Muscle layer of colon (tissue), 2 donors: ENCODE data around the gene OGA.

Experiments used
- H3K27ac ChIP-seq: one replicate; pipeline ENCODE4 v1.7.0; 2013; ENCODE audit warnings: low read depth, mild to moderate bottlenecking, low read length, moderate library complexity
- H3K27me3 ChIP-seq, 2 donors: one replicate each; pipeline ENCODE4 v1.7.0; 2013; ENCODE audit warnings: low read length in 2 of 2, mild to moderate bottlenecking in 2 of 2; ENCODE audit not compliant: insufficient read depth in 2 of 2, control insufficient read depth in 1 of 2
- H3K36me3 ChIP-seq: one replicate; pipeline ENCODE4 v1.7.0; 2013; ENCODE audit warnings: mild to moderate bottlenecking, low read length; ENCODE audit not compliant: insufficient read depth
- H3K4me1 ChIP-seq: one replicate; pipeline ENCODE4 v1.7.0; 2013; ENCODE audit warnings: mild to moderate bottlenecking, low read length; ENCODE audit not compliant: insufficient read depth
- H3K4me3 ChIP-seq, 2 donors: one replicate each; pipeline ENCODE4 v1.7.0; 2013; ENCODE audit warnings: low read length in 2 of 2, low read depth in 1 of 2, mild to moderate bottlenecking in 1 of 2, moderate library complexity in 1 of 2
- H3K9ac ChIP-seq: one replicate; pipeline ENCODE4 v1.7.0; 2013; ENCODE audit warnings: low read length
- H3K9me3 ChIP-seq: one replicate; pipeline ENCODE4 v1.7.0; 2013; ENCODE audit warnings: mild to moderate bottlenecking, low read length
- donor health status: abdominal sarcoma.
- donor health status: Adenocarcinoma of cecum.

The OGA gene

DNA sequence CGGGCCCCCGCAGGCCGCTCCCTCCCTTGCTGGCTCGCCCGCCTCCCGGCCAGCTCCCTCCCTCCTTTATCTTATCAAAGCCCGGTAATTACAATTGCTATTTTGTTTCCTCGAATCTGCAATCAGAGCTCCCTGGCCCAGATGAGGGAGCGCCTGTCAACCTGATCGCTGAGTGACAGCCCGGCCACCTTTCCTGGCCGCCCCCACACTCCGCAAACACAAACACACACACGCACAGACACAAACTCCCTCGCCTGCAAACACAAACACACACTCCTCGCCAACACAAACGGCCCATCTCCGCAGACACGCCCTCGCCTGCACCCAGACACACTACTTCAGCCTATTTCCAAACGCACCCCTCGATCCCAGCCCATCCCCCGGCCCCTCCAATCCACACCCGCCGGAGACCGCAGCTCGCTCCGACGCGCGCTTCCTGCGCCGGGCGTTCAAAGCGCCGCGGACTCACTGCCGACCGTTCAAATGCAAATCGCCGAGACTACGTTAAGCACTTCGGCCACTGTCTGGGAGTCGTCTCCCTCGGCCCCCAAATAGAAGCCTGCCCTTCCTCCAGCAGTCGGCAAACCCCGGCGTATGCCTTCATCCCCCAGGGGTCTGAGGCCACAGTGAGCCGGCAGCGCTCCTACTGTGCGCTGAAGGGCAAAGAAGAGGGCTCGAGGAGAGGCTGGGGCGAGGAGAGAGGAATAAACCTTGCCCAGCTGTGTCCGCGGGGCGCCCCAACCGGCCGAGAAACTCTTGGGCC lies 39.3 kb downstream of the OGA start:
- H3K9me3 ChIP-seq: no peaks in the 10 kb centered on the region
- no peak overlapping the region for H3K9ac ChIP-seq
- peaks cover 2% of the 10 kb centered on the region for H3K36me3 ChIP-seq
- H3K27me3 ChIP-seq: peaks cover 33 to 62% of the 10 kb centered on the region in 2 donors
- H3K27ac ChIP-seq: no peak overlapping the region
- peaks cover 37% of the 10 kb centered on the region for H3K4me1 ChIP-seq
- peak overlapping the region; percentile 29 to 58 for H3K4me3 ChIP-seq

DNA sequence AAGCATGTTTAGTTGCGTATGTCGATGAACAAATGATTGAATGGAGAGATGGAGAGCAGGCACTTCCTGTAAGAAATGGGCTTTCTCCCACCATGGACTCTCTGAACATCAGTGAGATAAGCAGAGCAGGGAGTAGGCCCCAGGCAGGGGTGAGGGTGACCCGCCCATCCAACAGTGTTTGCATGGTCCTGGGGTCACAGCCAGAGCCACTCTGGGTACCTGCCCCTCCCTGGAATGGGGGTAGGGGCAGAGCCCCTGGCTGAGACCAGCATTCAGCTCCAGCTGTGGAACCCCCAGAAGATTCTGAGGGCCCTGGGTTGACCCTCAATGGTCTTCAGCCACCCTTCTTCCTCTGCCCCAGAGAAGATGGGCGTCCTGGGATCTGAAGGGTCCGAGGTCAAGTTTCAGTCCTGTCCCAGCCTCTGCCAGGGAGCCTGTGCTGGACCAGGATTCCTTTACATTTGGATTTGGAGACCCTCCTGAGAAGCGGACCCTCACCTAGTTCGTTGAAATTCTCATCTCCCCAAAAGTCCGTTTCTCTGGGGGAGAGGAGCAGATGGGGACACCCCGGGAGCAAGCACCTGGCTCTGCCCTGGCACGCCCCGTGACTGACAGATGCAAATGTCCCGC lies 40.0 kb downstream of the OGA start:
- Histone ChIP-seq H3K27ac (no peak overlapping the region), H3K9ac (no peak overlapping the region), H3K27me3 (peaks cover 40 to 69% of the 10 kb centered on the region in 2 donors), H3K9me3 (no peaks in the 10 kb centered on the region), H3K4me3 (no peak overlapping the region), H3K4me1 (peaks cover 31% of the 10 kb centered on the region), H3K36me3 (no peaks in the 10 kb centered on the region)

DNA sequence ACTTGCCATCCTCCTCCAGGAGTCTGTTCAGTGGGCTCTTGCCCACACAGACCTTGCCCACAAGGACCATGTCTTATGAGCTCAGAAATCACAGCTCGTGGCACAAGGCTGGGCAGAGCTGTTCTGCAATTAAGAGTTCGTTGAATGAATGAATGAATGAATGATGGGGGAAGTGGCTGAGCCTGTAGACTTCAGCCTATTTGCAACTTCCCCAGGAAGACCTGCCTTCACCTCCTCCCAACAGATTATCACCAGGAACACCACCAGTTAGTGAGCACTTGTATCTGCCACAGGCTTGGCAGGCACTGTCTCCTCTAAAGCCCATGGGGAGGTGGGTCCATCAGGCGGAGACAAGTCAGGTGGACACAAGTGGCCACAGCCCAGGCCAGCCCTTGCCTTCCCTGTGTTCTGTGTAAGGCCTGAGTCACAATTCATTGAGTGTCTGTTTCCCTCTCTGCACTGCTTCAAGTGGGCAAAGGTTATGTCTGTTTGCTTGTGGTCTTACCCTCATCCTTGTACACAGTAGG lies 40.6 kb downstream of the OGA start:
- no peak overlapping the region for H3K4me3 ChIP-seq
- H3K27me3 ChIP-seq: peaks cover 45 to 75% of the 10 kb centered on the region in 2 donors
- no peaks in the 10 kb centered on the region for H3K36me3 ChIP-seq
- H3K9ac ChIP-seq: no peak overlapping the region
- H3K27ac ChIP-seq: no peak overlapping the region
- H3K4me1 ChIP-seq: peaks cover 29% of the 10 kb centered on the region
- H3K9me3 ChIP-seq: no peaks in the 10 kb centered on the region

DNA sequence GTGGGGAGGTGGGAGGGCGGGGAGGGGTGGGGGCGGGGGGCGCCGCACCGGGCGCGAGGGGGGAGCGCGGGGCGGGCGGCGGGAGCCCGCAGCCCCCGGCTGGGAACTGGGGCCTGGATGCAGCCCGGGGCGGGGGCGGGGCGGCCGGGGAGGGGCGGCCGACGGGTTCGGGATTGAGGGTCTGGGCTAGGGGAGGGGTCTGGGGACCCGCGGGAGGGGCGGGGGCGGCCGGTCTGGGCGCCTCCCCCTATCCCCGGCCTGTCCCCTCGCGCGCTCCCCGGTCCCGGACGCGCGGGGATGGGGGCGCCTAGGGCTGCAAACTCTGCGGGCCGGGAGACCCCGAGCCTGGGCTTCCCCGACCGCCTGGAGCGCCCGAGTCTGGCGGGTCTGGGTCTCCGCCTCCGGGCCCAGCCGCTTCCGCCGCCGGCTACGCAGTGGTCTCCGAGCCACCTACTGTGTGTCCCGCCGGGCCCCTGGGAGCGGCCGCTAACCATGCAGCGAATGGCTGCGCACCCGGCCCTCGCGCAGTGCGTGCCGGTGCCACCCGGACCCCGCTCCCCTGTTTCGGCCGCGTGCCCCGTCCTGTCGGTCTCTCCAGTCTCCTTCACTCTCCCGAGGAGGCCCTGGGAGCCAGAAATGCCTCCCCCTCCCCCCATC lies 42.0 kb downstream of the OGA start:
- Histone ChIP-seq H3K27me3 (peaks cover 59 to 89% of the 10 kb centered on the region in 2 donors), H3K36me3 (no peaks in the 10 kb centered on the region), H3K4me3 (no peak overlapping the region), H3K9ac (no peak overlapping the region), H3K27ac (no peak overlapping the region), H3K9me3 (no peaks in the 10 kb centered on the region), H3K4me1 (peaks cover 17% of the 10 kb centered on the region)

DNA sequence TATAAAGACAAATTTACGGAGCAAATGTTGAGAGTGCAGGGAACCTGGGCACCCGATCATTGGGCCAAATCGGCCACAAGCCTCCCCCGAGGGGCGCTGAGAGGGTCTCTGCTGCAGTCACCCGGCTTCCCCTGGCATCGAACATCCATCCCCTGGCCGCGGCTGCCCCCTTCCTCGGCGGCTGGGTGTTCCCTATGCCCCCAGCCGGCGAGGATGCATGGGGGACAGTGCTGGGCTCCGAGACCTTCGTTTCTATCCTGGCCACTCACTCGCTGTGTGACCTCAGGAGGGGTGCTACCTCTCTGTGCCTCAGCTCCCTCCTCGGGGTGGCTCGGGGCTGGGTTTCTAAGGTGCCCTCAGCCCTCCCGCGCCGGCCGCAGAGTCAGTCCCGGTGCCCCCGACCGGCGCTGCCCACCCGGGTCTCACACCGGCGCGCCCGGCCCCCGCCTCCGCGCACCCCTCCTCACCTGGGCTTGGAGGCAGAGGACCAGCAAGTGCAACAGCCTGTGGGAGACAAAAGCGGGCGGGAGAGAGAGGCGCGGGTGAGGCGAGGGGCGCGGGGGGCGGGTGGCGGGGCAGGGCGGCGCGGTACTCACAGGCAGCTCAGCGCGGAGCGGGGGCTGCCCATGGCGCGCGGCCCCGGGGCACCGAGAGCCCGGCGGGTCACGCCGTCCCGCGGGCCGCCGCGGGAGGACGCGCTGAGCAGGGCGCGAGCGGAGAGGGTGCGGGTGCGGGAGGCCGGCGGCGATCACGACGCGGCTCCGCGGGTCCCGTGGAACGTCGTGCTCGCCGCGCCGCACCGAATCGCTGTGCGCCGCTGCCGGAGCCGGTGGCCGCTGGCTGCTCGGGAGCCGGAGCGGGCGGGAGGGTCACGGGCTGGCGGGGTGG lies 42.7 kb downstream of the OGA start, which contains the start of gene FGF8:
Gene FGF8, minus strand, starts transcription at position 842 of the 888 bp plus-strand sequence. Its CDS starts 214 bp downstream, at position 628.
- H3K9me3 ChIP-seq: no peaks in the 10 kb centered on the region
- H3K36me3 ChIP-seq: no peaks in the 10 kb centered on the region
- peaks cover 17% of the 10 kb centered on the region for H3K4me1 ChIP-seq
- H3K27me3 ChIP-seq: peaks cover 64 to 95% of the 10 kb centered on the region in 2 donors
- no peak within 1 kb of the TSS for H3K4me3 ChIP-seq
- no peak within 1 kb of the TSS for H3K27ac ChIP-seq
- no peak within 1 kb of the TSS for H3K9ac ChIP-seq

DNA sequence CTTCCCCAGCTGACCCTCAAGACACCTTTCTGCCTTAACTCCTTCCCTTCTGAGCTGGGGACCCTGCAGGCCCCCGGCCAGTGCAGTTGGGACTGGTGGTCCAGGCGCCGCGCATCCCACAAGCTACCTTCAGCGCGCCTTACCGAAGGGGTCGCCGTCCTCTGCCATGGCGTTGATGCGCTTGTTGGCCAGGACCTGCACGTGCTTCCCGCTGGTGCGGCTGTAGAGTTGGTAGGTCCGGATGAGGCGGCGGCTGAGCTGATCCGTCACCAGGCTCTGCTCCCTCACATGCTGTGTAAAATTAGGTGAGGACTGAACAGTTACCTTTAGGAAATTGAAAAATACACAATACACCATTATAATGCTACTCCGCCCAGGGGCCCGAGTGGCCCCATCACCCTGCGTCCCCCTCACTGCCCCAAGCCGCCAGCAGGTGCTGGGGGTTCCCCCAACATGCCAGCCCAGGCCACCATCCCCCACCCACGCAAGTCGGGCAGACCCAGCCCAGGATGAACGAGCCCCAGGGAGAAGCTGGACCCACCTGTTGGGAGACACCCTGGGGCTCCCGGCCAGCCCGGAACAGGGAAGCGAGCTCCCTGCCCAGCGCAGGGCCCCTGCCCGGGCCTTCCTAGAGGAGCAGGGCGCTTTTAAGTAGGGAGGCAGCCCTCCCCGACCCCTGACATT lies 43.5 kb downstream of the OGA start:
- H3K4me1 ChIP-seq: peaks cover 11% of the 10 kb centered on the region
- no peaks in the 10 kb centered on the region for H3K9me3 ChIP-seq
- no peak overlapping the region for H3K4me3 ChIP-seq
- H3K27me3 ChIP-seq: peaks cover 64 to 95% of the 10 kb centered on the region in 2 donors
- H3K9ac ChIP-seq: no peak overlapping the region
- no peaks in the 10 kb centered on the region for H3K36me3 ChIP-seq
- H3K27ac ChIP-seq: no peak overlapping the region

DNA sequence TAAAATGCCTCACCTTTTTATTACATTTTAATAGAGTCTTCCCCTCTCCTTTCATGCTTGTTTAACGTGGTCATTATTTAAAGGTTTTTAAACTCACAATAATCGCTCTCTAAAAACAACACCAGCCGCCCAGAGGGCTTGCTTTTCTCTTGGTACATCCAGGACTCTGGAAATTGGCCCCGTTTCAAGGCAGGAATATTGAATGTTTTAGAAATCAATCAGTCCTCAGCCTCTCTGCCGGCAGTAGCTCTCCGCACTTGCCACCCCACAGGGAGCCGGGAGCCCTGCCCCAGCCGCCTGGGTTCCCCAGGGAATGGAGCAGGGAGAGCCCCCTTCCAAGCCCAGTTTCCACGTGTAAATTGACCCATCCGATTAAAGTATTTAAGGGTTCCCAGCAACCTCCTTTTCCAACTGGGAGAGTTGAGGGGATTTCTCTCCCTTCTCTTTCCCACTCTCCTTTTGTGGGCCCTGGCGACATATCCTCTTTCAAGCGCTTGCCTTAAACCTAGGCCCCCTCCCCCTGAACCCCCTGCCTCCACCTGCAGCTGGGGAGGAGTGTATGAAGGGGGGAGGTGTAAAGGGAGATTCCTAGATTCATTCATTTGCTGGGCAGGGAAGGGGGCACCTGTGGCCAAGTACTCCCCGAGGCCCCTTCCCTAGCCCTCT lies 44.2 kb downstream of the OGA start:
- H3K4me3 ChIP-seq: no peak overlapping the region
- H3K27me3 ChIP-seq: peaks cover 59 to 92% of the 10 kb centered on the region in 2 donors
- no peaks in the 10 kb centered on the region for H3K36me3 ChIP-seq
- H3K9me3 ChIP-seq: no peaks in the 10 kb centered on the region
- no peak overlapping the region for H3K27ac ChIP-seq
- H3K4me1 ChIP-seq: peaks cover 4% of the 10 kb centered on the region
- H3K9ac ChIP-seq: no peak overlapping the region

DNA sequence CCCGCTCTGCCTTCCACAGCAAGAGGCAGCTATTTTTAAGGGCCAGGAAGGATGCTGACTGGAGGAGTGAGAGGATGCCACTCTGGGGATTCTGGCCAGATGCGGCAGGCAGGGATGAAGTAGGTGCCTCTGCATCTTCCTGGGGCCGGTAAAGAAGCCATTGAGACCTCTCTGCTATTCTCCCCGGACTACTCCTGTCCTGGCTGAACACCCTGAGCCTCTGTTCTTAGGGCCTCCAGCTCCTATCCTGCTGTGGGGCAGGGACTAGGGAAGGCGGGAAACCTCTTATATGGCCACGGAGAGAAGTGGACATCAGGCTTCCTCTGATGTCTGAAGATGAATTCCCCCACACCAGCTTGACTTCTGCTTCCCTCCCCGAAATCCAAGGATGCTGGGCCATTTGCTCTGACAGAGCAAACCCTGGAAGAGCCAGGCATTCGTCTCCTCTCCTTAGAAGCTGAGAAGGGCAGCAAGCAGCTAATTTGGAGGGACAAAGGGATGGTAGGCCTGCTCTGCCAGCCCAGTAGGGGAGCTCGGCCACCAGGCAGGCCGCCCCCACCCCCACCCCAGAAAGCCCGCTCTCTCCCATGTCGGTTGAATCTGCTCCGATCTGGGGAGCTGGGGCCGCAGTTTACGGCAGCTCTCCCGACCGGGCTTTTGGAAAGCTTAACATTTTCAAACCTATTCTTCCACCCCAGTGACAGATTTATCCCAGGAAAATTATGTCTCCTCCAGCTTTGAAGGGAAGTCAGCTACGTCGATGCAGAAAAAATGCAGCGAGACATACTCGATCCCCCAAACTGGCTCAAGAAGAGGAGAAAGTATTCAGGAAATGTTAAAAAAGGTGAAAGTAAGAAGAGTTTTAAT lies 45.1 kb downstream of the OGA start:
- H3K27me3 ChIP-seq: peaks cover 54 to 92% of the 10 kb centered on the region in 2 donors
- no peak overlapping the region for H3K4me3 ChIP-seq
- no peak overlapping the region for H3K9ac ChIP-seq
- no peaks in the 10 kb centered on the region for H3K36me3 ChIP-seq
- H3K4me1 ChIP-seq: no peaks in the 10 kb centered on the region
- H3K27ac ChIP-seq: no peak overlapping the region
- no peaks in the 10 kb centered on the region for H3K9me3 ChIP-seq

DNA sequence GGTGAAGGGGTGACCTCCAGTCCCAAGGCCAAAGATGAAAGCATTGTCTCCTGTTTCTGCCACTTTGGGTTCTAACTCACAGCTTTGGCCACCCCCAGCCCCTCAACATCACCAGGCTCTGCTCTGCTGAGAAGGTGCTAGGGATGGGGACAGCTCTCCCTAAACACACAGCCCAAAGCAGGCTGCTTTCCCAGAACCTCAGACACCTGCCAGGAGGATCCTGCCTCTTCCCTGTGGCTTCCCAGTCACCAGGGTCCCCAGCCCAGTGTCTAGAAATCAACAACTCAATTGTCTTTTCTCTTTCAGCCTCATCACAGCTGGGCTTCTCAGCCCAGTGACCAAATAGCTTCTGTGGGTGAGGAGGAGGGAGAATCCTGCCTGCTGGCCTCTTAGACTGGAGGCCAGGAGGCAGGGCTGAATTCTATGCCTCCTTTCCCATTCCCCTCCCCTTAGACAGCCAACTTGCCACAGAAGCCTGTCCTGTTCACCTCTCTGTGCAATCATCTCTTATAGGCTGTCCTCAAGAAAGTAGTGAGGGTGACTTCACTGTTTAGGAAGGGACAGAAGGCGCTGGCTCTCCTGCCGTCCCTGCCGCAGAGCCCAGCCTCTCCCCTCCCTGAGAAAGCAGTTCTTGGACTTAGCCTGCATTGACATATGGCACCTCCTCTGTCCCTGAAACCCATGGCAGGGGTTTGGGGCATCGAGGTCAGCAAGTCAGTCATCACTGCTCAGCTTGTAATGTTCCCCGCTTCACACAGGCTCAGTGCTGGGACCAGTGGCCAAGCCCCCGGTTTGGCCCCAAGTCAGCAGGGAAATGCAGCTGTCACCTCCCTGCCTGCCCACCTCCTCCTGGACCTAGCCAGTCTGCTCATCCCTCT lies 46.0 kb downstream of the OGA start:
- Histone ChIP-seq H3K4me1 (no peaks in the 10 kb centered on the region), H3K27me3 (peaks cover 52 to 91% of the 10 kb centered on the region in 2 donors), H3K9me3 (no peaks in the 10 kb centered on the region), H3K36me3 (no peaks in the 10 kb centered on the region), H3K4me3 (no peak overlapping the region), H3K27ac (no peak overlapping the region), H3K9ac (no peak overlapping the region)
